ENCODE measurements around the gene EI24. TPM values are rescaled to one million over a fixed set of nuclear protein-coding genes. Genes with fewer than 3 reads are reported as not detected.

Gene EI24
- total RNA-seq: 100 to 1,000 TPM in 3 of 4 donors, 10 to 100 TPM in 1; 88.9 to 140 (median 127) TPM

GRCh38 chr11:125568970-125569914, at the start of gene EI24:
EI24 (plus strand) TSS chr11:125569477; CDS start chr11:125572528, 3,051 bp downstream.
- peak within 1 kb of the TSS; percentile 73 to 81 (median 73) for H3K4me3 ChIP-seq
- TF ChIP-seq CTCF (IDR thresholded peaks at IDR 0.05 in 4 of 5, conservative IDR thresholded peaks at IDR 0.05 in 1 of 5) (peak; percentile 60 to 81 (median 73)), POLR2A (IDR thresholded peaks at IDR 0.05) (peak; percentile 91)
- in situ Hi-C loops (cut with MboI; ENCODE audit: low sequenced_read_pairs in 4 of 4) (loop anchor here in 1 of 4 donors (25.0 kb wide), 1 partner anchor 457 kb away; the partner anchor contains the start of gene TMEM218), intact Hi-C loops (cut with DNase I; ENCODE audit: low total_unique reads) (loop anchor here (1.0 kb wide), 2 partner anchors 56 to 193 kb away; partner anchors contain the start of gene CHEK1)
- peaks cover 0 to 20% of the 10 kb centered on the region in 2 donors for H3K36me3 ChIP-seq
- H3K9me3 ChIP-seq: no peaks in the 10 kb centered on the region
- no peaks in the 10 kb centered on the region for H3K27me3 ChIP-seq
- ATAC-seq (peak; percentile 87 to 88), DNase-seq (peak; percentile 85 to 86)
- H3K4me1 ChIP-seq: peaks cover 18 to 20% of the 10 kb centered on the region in 2 donors
- H3K27ac ChIP-seq: peak within 1 kb of the TSS; percentile 90 to 95 (median 94)

GRCh38 chr11:125519860-125520834, 49.1 kb upstream of the EI24 start:
- ATAC-seq (no peak), DNase-seq (no peak)
- Histone ChIP-seq H3K4me1 (no peaks in the 10 kb centered on the region), H3K9me3 (no peaks in the 10 kb centered on the region), H3K27me3 (no peaks in the 10 kb centered on the region), H3K27ac (no peak overlapping the region), H3K4me3 (no peak overlapping the region), H3K36me3 (no peaks in the 10 kb centered on the region)
- TF ChIP-seq POLR2A (IDR thresholded peaks at IDR 0.05): no peak
- no peak for TF ChIP-seq CTCF (IDR thresholded peaks at IDR 0.05 in 4 of 5, conservative IDR thresholded peaks at IDR 0.05 in 1 of 5)
- in situ Hi-C loops (cut with MboI; ENCODE audit: low sequenced_read_pairs in 4 of 4) (no loop called here), intact Hi-C loops (cut with DNase I; ENCODE audit: low total_unique reads) (no loop called here)

- DNase-seq (no peak), ATAC-seq (no peak)
- no peaks in the 10 kb centered on the region for H3K27me3 ChIP-seq
- no peak overlapping the region for H3K4me3 ChIP-seq
- intact Hi-C loops (cut with DNase I; ENCODE audit: low total_unique reads) (no loop called here), in situ Hi-C loops (cut with MboI; ENCODE audit: low sequenced_read_pairs in 4 of 4) (loop anchor here in 1 of 4 donors (25.0 kb wide), 1 partner anchor 162 kb away; the partner anchor contains the start of gene ACRV1)
- H3K4me1 ChIP-seq: no peaks in the 10 kb centered on the region
- H3K9me3 ChIP-seq: no peaks in the 10 kb centered on the region
- TF ChIP-seq CTCF (IDR thresholded peaks at IDR 0.05 in 4 of 5, conservative IDR thresholded peaks at IDR 0.05 in 1 of 5) (no peak), POLR2A (IDR thresholded peaks at IDR 0.05) (no peak)
- no peak overlapping the region for H3K27ac ChIP-seq
- no peaks in the 10 kb centered on the region for H3K36me3 ChIP-seq
These were observed 44.0 kb upstream of the EI24 start for GRCh38 chr11:125525303-125525702.

- intact Hi-C loops (cut with DNase I; ENCODE audit: low total_unique reads): no loop called here
- H3K27me3 ChIP-seq: no peaks in the 10 kb centered on the region
- TF ChIP-seq CTCF (IDR thresholded peaks at IDR 0.05 in 4 of 5, conservative IDR thresholded peaks at IDR 0.05 in 1 of 5) (no peak), POLR2A (IDR thresholded peaks at IDR 0.05) (no peak)
- no peaks in the 10 kb centered on the region for H3K4me1 ChIP-seq
- ATAC-seq: no peak
- in situ Hi-C loops (cut with MboI; ENCODE audit: low sequenced_read_pairs in 4 of 4): loop anchor here in 1 of 4 donors (25.0 kb wide), 1 partner anchor 155 kb away; the partner anchor contains the start of gene ACRV1
- no peak overlapping the region for H3K27ac ChIP-seq
- no peaks in the 10 kb centered on the region for H3K36me3 ChIP-seq
- H3K4me3 ChIP-seq: no peak overlapping the region
- no peak for DNase-seq
- no peaks in the 10 kb centered on the region for H3K9me3 ChIP-seq
These were observed 36.6 kb upstream of the EI24 start for GRCh38 chr11:125532668-125533067.
